H9 (cell line): Measurements from ENCODE around the gene TEX261. TPM values are rescaled to one million over a fixed set of nuclear protein-coding genes. Genes with fewer than 3 reads are reported as not detected.
A peak's percentile ranks its signal among the peaks of the same experiment; 100 is the strongest.

ENCODE experiments used
- DNase-seq: peaks from one replicate; pipeline ENCODE4 v3.0.0-alpha.2; 2017
- H2AFZ ChIP-seq: one replicate; pipeline ENCODE4 v1.6.1; 2013; ENCODE audit warnings: mild to moderate bottlenecking, low read length, control low read depth, moderate library complexity
- H2AK5ac ChIP-seq: 2 replicates; pipeline ENCODE4 v1.6.1; 2013; ENCODE audit warnings: low read length, control low read depth, mixed read lengths; ENCODE audit not compliant: insufficient read length
- H2BK120ac ChIP-seq: one replicate; pipeline ENCODE4 v1.6.1; 2013; ENCODE audit warnings: low read depth, mild to moderate bottlenecking, low read length, control low read depth, inconsistent platforms; ENCODE audit not compliant: poor library complexity, severe bottlenecking
- H2BK12ac ChIP-seq: 2 replicates; pipeline ENCODE4 v1.6.1; 2013; ENCODE audit warnings: low read length, control low read depth, mixed read lengths, low read depth; ENCODE audit not compliant: insufficient read length
- H2BK15ac ChIP-seq: 2 replicates; pipeline ENCODE4 v1.6.1; 2013; ENCODE audit warnings: low read depth, low read length, control low read depth
- H2BK20ac ChIP-seq: one replicate; pipeline ENCODE4 v1.6.1; 2013; ENCODE audit warnings: low read depth, mild to moderate bottlenecking, low read length, control low read depth, inconsistent platforms; ENCODE audit not compliant: poor library complexity, severe bottlenecking
- H2BK5ac ChIP-seq: 2 replicates; pipeline ENCODE4 v1.6.1; 2013; ENCODE audit warnings: low read length, control low read depth, mixed read lengths; ENCODE audit not compliant: insufficient read length
- H3K14ac ChIP-seq: 2 replicates; pipeline ENCODE4 v1.6.1; 2013; ENCODE audit warnings: low read length, control low read depth; ENCODE audit not compliant: insufficient read depth
- H3K18ac ChIP-seq: 2 replicates; pipeline ENCODE4 v1.6.1; 2013; ENCODE audit warnings: low read depth, mild to moderate bottlenecking, mixed read lengths, low read length, control low read depth; ENCODE audit not compliant: insufficient read length
- H3K23ac ChIP-seq: 2 replicates; pipeline ENCODE4 v1.6.1; 2013; ENCODE audit warnings: low read length, control low read depth, mixed read lengths, low read depth; ENCODE audit not compliant: insufficient read length
- H3K23me2 ChIP-seq: 2 replicates; pipeline ENCODE4 v1.6.1; 2013; ENCODE audit warnings: low read depth, mild to moderate bottlenecking, mixed read lengths, low read length, control low read depth; ENCODE audit not compliant: insufficient read length, poor library complexity, severe bottlenecking
- H3K27ac ChIP-seq: 2 replicates; pipeline ENCODE4 v1.5.1; 2013; ENCODE audit warnings: low read length, control low read depth, mixed read lengths, low read depth; ENCODE audit not compliant: insufficient read length
- H3K27me3 ChIP-seq: 2 replicates; pipeline ENCODE4 v1.6.1; 2013; ENCODE audit warnings: low read length, control low read depth, inconsistent platforms; ENCODE audit not compliant: insufficient read depth
- H3K4ac ChIP-seq: 2 replicates; pipeline ENCODE4 v1.6.1; 2013; ENCODE audit warnings: low read depth, mild to moderate bottlenecking, control low read depth, inconsistent platforms, low read length, moderate library complexity
- H3K4me1 ChIP-seq: 2 replicates; pipeline ENCODE4 v1.6.1; 2013; ENCODE audit warnings: low read length, control low read depth, inconsistent platforms; ENCODE audit not compliant: insufficient read depth
- H3K4me2 ChIP-seq: 2 replicates; pipeline ENCODE4 v1.6.1; 2013; ENCODE audit warnings: low read length, control low read depth, mixed read lengths; ENCODE audit not compliant: insufficient read length, insufficient read depth
- H3K56ac ChIP-seq: 2 replicates; pipeline ENCODE4 v1.6.1; 2013; ENCODE audit warnings: low read depth, mild to moderate bottlenecking, mixed read lengths, low read length, control low read depth; ENCODE audit not compliant: insufficient read length
- H3K79me1 ChIP-seq: 2 replicates; pipeline ENCODE4 v1.6.1; 2013; ENCODE audit warnings: low read depth, mild to moderate bottlenecking, moderate library complexity, low read length, control low read depth, inconsistent platforms; ENCODE audit not compliant: insufficient read depth, poor library complexity, severe bottlenecking
- H3K79me2 ChIP-seq: 2 replicates; pipeline ENCODE4 v1.6.1; 2013; ENCODE audit warnings: low read length, control low read depth, inconsistent platforms; ENCODE audit not compliant: insufficient read depth
- H3K9ac ChIP-seq: 2 replicates; pipeline ENCODE4 v1.6.1; 2013; ENCODE audit warnings: low read length, control low read depth, mixed read lengths; ENCODE audit not compliant: insufficient read length; ENCODE audit errors: extremely low read depth
- H3K9me3 ChIP-seq: one replicate; pipeline ENCODE4 v1.6.1; 2013; ENCODE audit warnings: low read depth, low read length, inconsistent platforms; ENCODE audit not compliant: control insufficient read depth
- H3T11ph ChIP-seq: one replicate; pipeline ENCODE4 v1.6.1; 2013; ENCODE audit warnings: mild to moderate bottlenecking, low read length, control low read depth, inconsistent platforms
- H4K20me1 ChIP-seq: one replicate; pipeline ENCODE4 v1.6.1; 2013; ENCODE audit not compliant: control insufficient read depth, insufficient read length, insufficient read depth
- H4K5ac ChIP-seq: 2 replicates; pipeline ENCODE4 v1.6.1; 2013; ENCODE audit warnings: low read depth, mild to moderate bottlenecking, mixed read lengths, low read length, control low read depth; ENCODE audit not compliant: insufficient read length
- H4K8ac ChIP-seq: replicated peaks from 2 replicates; pipeline ENCODE4 v1.6.1; 2013; ENCODE audit warnings: low read length, control low read depth, mixed read lengths, low read depth; ENCODE audit not compliant: insufficient read length
- H4K91ac ChIP-seq: 2 replicates; pipeline ENCODE4 v1.6.1; 2013; ENCODE audit warnings: low read depth, mild to moderate bottlenecking, moderate library complexity, mixed read lengths, low read length, control low read depth; ENCODE audit not compliant: insufficient read length
- H3K27ac Mint-ChIP-seq, 3 experiments: 2 replicates in 2 of 3; 3 replicates in 1 of 3; pipeline ENCODE4 v1.8.0; 2020 to 2021; ENCODE audit warnings: mixed read lengths in 3 of 3, mild to moderate bottlenecking in 1 of 3, moderate library complexity in 1 of 3
- H3K27me3 Mint-ChIP-seq: 2 replicates; pipeline ENCODE4 v1.8.0; 2021; ENCODE audit warnings: low read depth, mild to moderate bottlenecking, moderate library complexity, mixed read lengths
- H3K36me3 Mint-ChIP-seq, 3 experiments: 2 replicates in 2 of 3; 3 replicates in 1 of 3; pipeline ENCODE4 v1.8.0; 2020 to 2021; ENCODE audit warnings: low read depth in 3 of 3, mixed read lengths in 3 of 3; ENCODE audit not compliant: insufficient read depth in 1 of 3
- H3K4me1 Mint-ChIP-seq, 2 experiments: 2 replicates each; pipeline ENCODE4 v1.8.0; 2020; ENCODE audit warnings: mixed read lengths in 2 of 2
- H3K4me3 Mint-ChIP-seq, 2 experiments: 2 replicates in 1 of 2; 3 replicates in 1 of 2; pipeline ENCODE4 v1.8.0; 2020 to 2021; ENCODE audit warnings: mild to moderate bottlenecking in 2 of 2, mixed read lengths in 2 of 2, moderate library complexity in 1 of 2
- H3K9me3 Mint-ChIP-seq, 2 experiments: 2 replicates in 1 of 2; 3 replicates in 1 of 2; pipeline ENCODE4 v1.8.0; 2020; ENCODE audit warnings: mild to moderate bottlenecking in 2 of 2, mixed read lengths in 2 of 2, moderate library complexity in 1 of 2
- CTCF ChIP-seq: fragments of 200-600 bp; sonication (generic); conservative IDR thresholded peaks from 3 replicates; pipeline ENCODE4 v1.8.0; 2021; ENCODE audit warnings: antibody characterized with exemption, mild to moderate bottlenecking
- WGBS: extraction: QIAGEN DNeasy Blood & Tissue Kit; methylation state at CpG from one replicate; pipeline ENCODE4 v1.1.7; 2013; ENCODE audit warnings: missing lambda C conversion rate, low lambda C conversion rate, mixed read lengths; ENCODE audit not compliant: insufficient read length; ENCODE audit errors: extremely low coverage; 5-methylcytosine and 5-hydroxymethylcytosine counted together
- total RNA-seq: library from RNA; stranded (reverse); gene quantifications from 2 replicates; pipeline ENCODE4 v1.2.1, GENCODE V29; 2021

The TEX261 gene
- total RNA-seq, 1 experiment from 2014 or later, result 19.2 TPM

- H2BK20ac ChIP-seq, result no peak overlapping the region
- DNase-seq, result peak; percentile 18
- H3K23ac ChIP-seq, result no peak overlapping the region
- H3K79me2 ChIP-seq, result no peaks in the 10 kb centered on the region
- no peak overlapping the region for H2BK15ac ChIP-seq
- Mint-ChIP-seq H3K4me3 (no peak overlapping the region), H3K27ac (no peak overlapping the region), H3K4me1 (peaks cover 11% of the 10 kb centered on the region in 2 experiments), H3K9me3 (no peaks in the 10 kb centered on the region), H3K36me3 (peaks cover 0 to 14% (median 12%) of the 10 kb centered on the region in 3 experiments; a peak in 4 of 7 replicates), H3K27me3 (peaks cover 34% of the 10 kb centered on the region)
- H4K5ac ChIP-seq, result no peak overlapping the region
- no peak overlapping the region for H3K4ac ChIP-seq
- no peak overlapping the region for H2AK5ac ChIP-seq
- no peaks in the 10 kb centered on the region for H3K79me1 ChIP-seq
- H3K4me2 ChIP-seq, result no peak overlapping the region
- H4K20me1 ChIP-seq, result no peaks in the 10 kb centered on the region
- H4K8ac ChIP-seq, result no peak overlapping the region
- no peak overlapping the region for H3K9ac ChIP-seq
- no CpG with 5 or more reads among the region's 14 CpGs for WGBS
- no peak overlapping the region for H3K18ac ChIP-seq
- no peak overlapping the region for H3T11ph ChIP-seq
- TF ChIP-seq CTCF, result no peak
- peaks cover 2% of the 10 kb centered on the region; the same call in 1 of the 2 replicates for H3K27me3 ChIP-seq
- H3K23me2 ChIP-seq, result peaks cover 7% of the 10 kb centered on the region
- H2BK5ac ChIP-seq, result no peak overlapping the region
- H2BK120ac ChIP-seq, result no peak overlapping the region
- no peak overlapping the region for H4K91ac ChIP-seq
- no peaks in the 10 kb centered on the region for H3K4me1 ChIP-seq
- H3K14ac ChIP-seq, result no peak overlapping the region; the same call in 1 of the 2 replicates
- H2AFZ ChIP-seq, result no peak overlapping the region
- no peak overlapping the region for H3K27ac ChIP-seq
- no peak overlapping the region for H2BK12ac ChIP-seq
- H3K56ac ChIP-seq, result no peak overlapping the region
- no peaks in the 10 kb centered on the region for H3K9me3 ChIP-seq
Observed at GRCh38 chr2:70981866-70982810, 12.5 kb downstream of the TEX261 start.
